ENCODE data around the gene XRCC5.

- TF ChIP-seq CTCF (optimal IDR thresholded peaks at IDR 0.05 in 1 of 3, IDR thresholded peaks at IDR 0.05 in 1 of 3, conservative IDR thresholded peaks at IDR 0.05 in 1 of 3; ENCODE audit: extremely low read depth in 1 of 3, insufficient read depth in 2 of 3, low read length in 3 of 3) (no peak), EZH2 (IDR thresholded peaks at IDR 0.05; ENCODE audit: low read length) (no peak)
These were observed 101.8 kb downstream of the XRCC5 start for GRCh38 chr2:216210701-216211540.
